BE2C (cell line): Measurements from ENCODE around the gene CCDC182.

Source experiments
- DNase-seq: peaks from one replicate; pipeline ENCODE4 v3.0.0-alpha.2; 2020
- H3K27me3 ChIP-seq: fragments of 250-450 bp; sonication (Bioruptor Pico); 2 replicates; pipeline ENCODE4 v1.5.1; 2020; ENCODE audit warnings: mild to moderate bottlenecking
- H3K36me3 ChIP-seq: fragments of 250-450 bp; sonication (Bioruptor Pico); 2 replicates; pipeline ENCODE4 v1.5.1; 2020; ENCODE audit warnings: mild to moderate bottlenecking
- H3K4me1 ChIP-seq: fragments of 250-450 bp; sonication (Bioruptor Pico); 2 replicates; pipeline ENCODE4 v1.5.1; 2020
- H3K4me3 ChIP-seq: 2 replicates; pipeline ENCODE4 v1.5.1; 2011; ENCODE audit warnings: low read depth, low read length
- H3K9me3 ChIP-seq: fragments of 250-450 bp; sonication (Bioruptor Pico); 2 replicates; pipeline ENCODE4 v1.5.1; 2020
- TF ChIP-seq, protein P1 (sequence below): IDR thresholded peaks from 2 replicates; pipeline ENCODE4 v1.5.1; 2012; ENCODE audit warnings: mild to moderate bottlenecking, low read depth, low read length

Gene CCDC182

DNA sequence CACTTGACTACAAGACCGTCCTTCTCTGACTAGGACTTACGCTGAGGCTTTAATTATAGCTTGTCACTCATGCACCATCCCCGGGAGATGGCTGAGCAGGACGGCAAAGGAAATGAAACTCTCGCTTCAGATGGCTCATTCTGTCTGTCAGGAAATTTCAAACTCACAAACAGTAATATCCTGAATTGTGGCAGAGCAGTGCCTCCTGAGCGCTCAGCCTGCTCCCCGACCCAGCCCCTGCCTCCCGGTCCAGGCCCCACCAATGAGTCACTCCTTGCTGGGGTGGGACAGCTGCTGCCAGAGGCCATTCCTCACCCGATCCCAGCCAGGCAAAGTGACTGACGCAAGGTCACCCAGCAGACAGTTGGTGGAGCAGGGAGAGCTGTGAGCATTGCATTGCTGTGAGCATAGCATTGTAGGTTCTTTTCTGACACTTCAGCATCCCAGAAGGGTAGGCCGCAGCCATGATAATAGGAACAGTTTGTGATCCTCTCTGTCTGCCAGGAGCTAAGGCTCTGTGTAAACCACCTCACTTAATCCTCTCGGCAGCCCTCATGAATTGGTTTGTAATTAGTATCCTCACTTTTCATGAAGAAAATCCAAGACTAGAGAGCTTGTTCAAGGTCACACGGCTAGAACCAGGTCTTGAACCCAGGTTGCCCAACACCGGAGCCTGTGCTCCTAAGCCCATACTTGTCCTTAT, 20.9 kb downstream of the CCDC182 start:
- Histone ChIP-seq H3K4me1 (peaks cover 13% of the 10 kb centered on the region), H3K9me3 (no peaks in the 10 kb centered on the region), H3K4me3 (no peak overlapping the region), H3K36me3 (no peaks in the 10 kb centered on the region), H3K27me3 (no peaks in the 10 kb centered on the region)
- TF ChIP-seq, protein P1, sequence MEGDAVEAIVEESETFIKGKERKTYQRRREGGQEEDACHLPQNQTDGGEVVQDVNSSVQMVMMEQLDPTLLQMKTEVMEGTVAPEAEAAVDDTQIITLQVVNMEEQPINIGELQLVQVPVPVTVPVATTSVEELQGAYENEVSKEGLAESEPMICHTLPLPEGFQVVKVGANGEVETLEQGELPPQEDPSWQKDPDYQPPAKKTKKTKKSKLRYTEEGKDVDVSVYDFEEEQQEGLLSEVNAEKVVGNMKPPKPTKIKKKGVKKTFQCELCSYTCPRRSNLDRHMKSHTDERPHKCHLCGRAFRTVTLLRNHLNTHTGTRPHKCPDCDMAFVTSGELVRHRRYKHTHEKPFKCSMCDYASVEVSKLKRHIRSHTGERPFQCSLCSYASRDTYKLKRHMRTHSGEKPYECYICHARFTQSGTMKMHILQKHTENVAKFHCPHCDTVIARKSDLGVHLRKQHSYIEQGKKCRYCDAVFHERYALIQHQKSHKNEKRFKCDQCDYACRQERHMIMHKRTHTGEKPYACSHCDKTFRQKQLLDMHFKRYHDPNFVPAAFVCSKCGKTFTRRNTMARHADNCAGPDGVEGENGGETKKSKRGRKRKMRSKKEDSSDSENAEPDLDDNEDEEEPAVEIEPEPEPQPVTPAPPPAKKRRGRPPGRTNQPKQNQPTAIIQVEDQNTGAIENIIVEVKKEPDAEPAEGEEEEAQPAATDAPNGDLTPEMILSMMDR, result no peak
- DNase-seq, result peak; percentile 80

- no peaks in the 10 kb centered on the region for H3K9me3 ChIP-seq
- H3K4me3 ChIP-seq, result no peak overlapping the region
- no peaks in the 10 kb centered on the region for H3K27me3 ChIP-seq
- H3K36me3 ChIP-seq, result no peaks in the 10 kb centered on the region
- peaks cover 13% of the 10 kb centered on the region for H3K4me1 ChIP-seq
- no peak for DNase-seq
- TF ChIP-seq, protein P1, result no peak
These were observed 21.6 kb downstream of the CCDC182 start for GRCh38 chr17:57723427-57724025.

DNA sequence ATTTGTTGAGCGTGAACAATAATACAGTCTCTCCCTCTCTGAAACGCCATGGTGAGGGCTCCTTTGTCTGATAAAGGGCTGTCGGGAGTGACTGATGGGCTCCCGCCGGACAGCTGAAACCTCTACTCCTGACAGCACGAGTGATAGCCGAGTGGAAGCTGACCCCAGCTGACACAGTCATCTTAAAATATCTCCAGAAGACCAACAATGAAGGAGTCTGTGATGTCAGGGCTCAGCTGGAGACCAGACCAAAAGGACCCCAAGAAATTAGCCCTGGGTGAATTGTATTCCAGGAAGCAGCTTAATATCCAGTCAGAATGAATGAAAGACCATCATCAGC, 22.4 kb downstream of the CCDC182 start:
- H3K4me3 ChIP-seq, result no peak overlapping the region
- TF ChIP-seq, protein P1, result no peak
- no peaks in the 10 kb centered on the region for H3K36me3 ChIP-seq
- no peaks in the 10 kb centered on the region for H3K9me3 ChIP-seq
- H3K4me1 ChIP-seq, result peaks cover 13% of the 10 kb centered on the region
- no peaks in the 10 kb centered on the region for H3K27me3 ChIP-seq
- no peak for DNase-seq

DNA sequence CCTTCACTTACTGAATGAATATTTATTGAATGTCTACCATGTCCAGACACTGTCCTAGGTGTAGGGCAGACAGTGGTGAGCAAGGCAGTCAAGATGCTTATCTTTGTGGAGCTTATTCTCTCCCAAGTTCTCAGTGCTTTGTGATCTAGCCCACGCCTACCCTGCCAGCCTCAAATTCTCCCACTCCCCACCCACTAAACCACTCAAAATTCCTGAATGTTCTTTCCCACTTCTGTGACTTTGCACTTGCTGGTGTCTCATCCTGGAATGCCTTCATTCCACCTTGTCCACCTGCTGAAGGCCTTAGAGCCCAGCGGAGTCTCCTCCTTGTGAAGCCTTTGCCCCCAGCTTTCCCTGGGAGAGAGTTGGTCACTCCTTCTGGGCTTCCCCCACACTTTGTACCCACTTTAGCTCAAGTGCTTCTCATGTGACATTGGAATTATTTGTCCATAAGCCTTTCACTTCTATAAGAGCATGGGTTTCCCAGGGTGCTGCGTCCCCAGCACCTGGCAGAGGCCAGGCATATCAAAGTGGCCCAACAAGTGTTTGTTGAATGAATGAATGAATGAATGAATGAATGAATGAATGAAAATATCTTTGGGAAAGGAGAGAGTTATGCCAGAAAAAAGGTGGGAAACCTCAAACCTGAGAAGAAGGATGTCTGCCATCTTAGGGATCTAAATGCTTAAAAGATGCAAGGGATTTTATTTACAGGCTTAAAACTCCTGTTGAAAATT, 23.0 kb downstream of the CCDC182 start:
- no peaks in the 10 kb centered on the region for H3K36me3 ChIP-seq
- H3K27me3 ChIP-seq, result no peaks in the 10 kb centered on the region
- DNase-seq, result no peak
- H3K4me1 ChIP-seq, result peaks cover 13% of the 10 kb centered on the region
- no peak overlapping the region for H3K4me3 ChIP-seq
- no peaks in the 10 kb centered on the region for H3K9me3 ChIP-seq
- TF ChIP-seq, protein P1, result no peak

GRCh38 chr17:57720386-57721035, 24.6 kb downstream of the CCDC182 start:
- peaks cover 13% of the 10 kb centered on the region for H3K4me1 ChIP-seq
- no peak for DNase-seq
- H3K27me3 ChIP-seq, result no peaks in the 10 kb centered on the region
- H3K9me3 ChIP-seq, result no peaks in the 10 kb centered on the region
- no peaks in the 10 kb centered on the region for H3K36me3 ChIP-seq
- no peak overlapping the region for H3K4me3 ChIP-seq
- TF ChIP-seq, protein P1, result no peak
